Neural crest cell (in vitro differentiated cells): ENCODE results near the gene CAPN12. TPM values are rescaled to one million over a fixed set of nuclear protein-coding genes. Genes with fewer than 3 reads are reported as not detected.
A peak's percentile ranks its signal among the peaks of the same experiment; 100 is the strongest.

ENCODE experiments used
- DNase-seq: peaks from one replicate; pipeline ENCODE4 v3.0.0; 2021; ENCODE audit warnings: low read depth, mixed read lengths, low spot score
- H3K27ac Mint-ChIP-seq: one replicate; pipeline ENCODE4 v1.8.0; 2021; ENCODE audit warnings: mild to moderate bottlenecking, mixed read lengths; ENCODE audit not compliant: unreplicated experiment
- H3K27me3 Mint-ChIP-seq: 2 replicates; pipeline ENCODE4 v1.8.0; 2021; ENCODE audit warnings: low read depth, mild to moderate bottlenecking, mixed read lengths
- H3K36me3 Mint-ChIP-seq: 2 replicates; pipeline ENCODE4 v1.8.0; 2021; ENCODE audit warnings: low read depth, mild to moderate bottlenecking, mixed read lengths
- H3K4me1 Mint-ChIP-seq: 2 replicates; pipeline ENCODE4 v1.8.0; 2021; ENCODE audit warnings: mixed read lengths
- H3K4me3 Mint-ChIP-seq: one replicate; pipeline ENCODE4 v1.8.0; 2021; ENCODE audit warnings: mild to moderate bottlenecking, mixed read lengths
- H3K9me3 Mint-ChIP-seq: 2 replicates; pipeline ENCODE4 v1.8.0; 2021; ENCODE audit warnings: mixed read lengths
- CTCF ChIP-seq: fragments of 200-600 bp; sonication (generic); conservative IDR thresholded peaks from 2 replicates; pipeline ENCODE4 v1.5.0; 2021; ENCODE audit warnings: antibody characterized with exemption, mild to moderate bottlenecking
- total RNA-seq: library from RNA; stranded (reverse); gene quantifications from 2 replicates; pipeline ENCODE4 v1.2.1, GENCODE V29; 2021

The CAPN12 gene
- total RNA-seq, 1 donor from 2014 or later, result not detected

DNA sequence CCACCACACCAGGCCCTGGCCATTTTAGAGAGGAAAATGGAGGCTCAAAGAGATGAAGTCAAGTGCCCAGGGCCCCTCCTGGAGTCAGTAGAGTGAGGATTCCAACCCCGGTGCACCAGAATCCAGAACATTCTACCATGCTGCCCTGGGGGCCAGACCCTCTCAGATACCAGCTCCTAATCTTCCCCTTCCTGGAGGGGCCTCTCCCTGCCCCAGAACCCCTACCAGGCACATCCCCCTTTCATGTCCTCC, 11.1 kb downstream of the CAPN12 start:
- no peaks in the 10 kb centered on the region for H3K9me3 Mint-ChIP-seq
- peaks cover 7% of the 10 kb centered on the region for H3K36me3 Mint-ChIP-seq
- no peak for TF ChIP-seq CTCF
- H3K27me3 Mint-ChIP-seq, result peaks cover 29% of the 10 kb centered on the region
- peaks cover 16% of the 10 kb centered on the region for H3K4me1 Mint-ChIP-seq
- H3K27ac Mint-ChIP-seq, result no peak overlapping the region
- peak overlapping the region; percentile 27 for H3K4me3 Mint-ChIP-seq
- no peak for DNase-seq

GRCh38 chr19:38731654-38732301, 12.5 kb downstream of the CAPN12 start:
- Mint-ChIP-seq H3K36me3 (peaks cover 7% of the 10 kb centered on the region), H3K9me3 (no peaks in the 10 kb centered on the region), H3K4me1 (peaks cover 10% of the 10 kb centered on the region), H3K27me3 (peaks cover 18% of the 10 kb centered on the region), H3K4me3 (peak overlapping the region; percentile 31), H3K27ac (peak overlapping the region; percentile 62)
- no peak for TF ChIP-seq CTCF
- no peak for DNase-seq

DNA sequence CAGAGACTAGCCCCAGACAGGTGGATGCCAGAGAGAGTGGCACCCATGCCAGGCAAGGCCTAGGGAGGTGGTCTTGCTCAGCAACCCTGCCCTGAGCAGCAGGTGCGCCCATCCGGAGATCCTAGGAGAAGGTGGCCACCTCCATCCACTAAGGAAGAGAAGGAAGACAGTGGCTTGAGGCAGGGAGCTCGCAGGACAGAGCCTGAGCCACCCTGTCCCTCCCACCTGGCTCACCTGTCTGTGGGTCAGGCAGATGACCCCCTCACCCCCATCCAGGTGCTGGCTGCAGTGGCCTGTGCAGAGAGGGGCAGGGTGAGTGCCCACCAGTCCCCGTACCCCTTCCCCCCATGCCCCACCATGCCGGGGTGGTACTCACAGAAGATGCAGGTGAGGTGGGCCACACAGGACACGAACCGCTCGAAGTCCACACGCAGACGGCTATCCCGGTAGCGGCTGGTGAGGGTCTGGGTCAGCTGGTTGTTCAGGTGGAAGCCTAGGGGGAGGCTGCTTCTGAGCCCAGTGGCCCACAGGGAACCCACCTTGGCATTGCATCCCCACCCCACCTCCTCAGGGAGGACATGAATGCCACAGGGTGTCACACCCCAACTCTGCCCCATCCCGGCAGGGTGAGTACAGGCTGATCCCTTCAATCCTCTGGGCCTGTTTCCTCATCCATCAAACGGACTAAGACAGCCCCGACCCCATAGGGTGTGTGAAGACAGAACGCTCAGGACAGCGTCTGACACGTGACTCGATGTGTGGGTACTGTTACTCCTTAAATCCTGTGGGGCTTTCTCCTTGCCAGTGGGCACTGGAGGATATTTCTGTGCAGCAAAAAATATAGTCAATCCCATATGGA, 13.3 kb downstream of the CAPN12 start:
- TF ChIP-seq CTCF, result no peak
- Mint-ChIP-seq H3K36me3 (peaks cover 7% of the 10 kb centered on the region), H3K4me3 (no peak overlapping the region), H3K4me1 (peaks cover 10% of the 10 kb centered on the region), H3K9me3 (no peaks in the 10 kb centered on the region), H3K27me3 (peaks cover 13% of the 10 kb centered on the region), H3K27ac (peak overlapping the region; percentile 12)
- no peak for DNase-seq

- no peaks in the 10 kb centered on the region for H3K9me3 Mint-ChIP-seq
- no peak for DNase-seq
- peak overlapping the region; percentile 12 for H3K27ac Mint-ChIP-seq
- H3K36me3 Mint-ChIP-seq, result peaks cover 7% of the 10 kb centered on the region
- no peak overlapping the region for H3K4me3 Mint-ChIP-seq
- H3K4me1 Mint-ChIP-seq, result peaks cover 10% of the 10 kb centered on the region
- peaks cover 12% of the 10 kb centered on the region for H3K27me3 Mint-ChIP-seq
- no peak for TF ChIP-seq CTCF
Observed at GRCh38 chr19:38730470-38730730, 13.9 kb downstream of the CAPN12 start.

GRCh38 chr19:38729653-38730469, 14.4 kb downstream of the CAPN12 start:
- TF ChIP-seq CTCF, result peak; percentile 87
- Mint-ChIP-seq H3K9me3 (no peaks in the 10 kb centered on the region), H3K4me3 (peak overlapping the region; percentile 44), H3K4me1 (peaks cover 7% of the 10 kb centered on the region), H3K27ac (peak overlapping the region; percentile 67), H3K36me3 (peaks cover 7% of the 10 kb centered on the region), H3K27me3 (peaks cover 7% of the 10 kb centered on the region)
- peak; percentile 84 for DNase-seq
